ENCODE measurements around the gene AGBL1.

- TF ChIP-seq, protein P1, sequence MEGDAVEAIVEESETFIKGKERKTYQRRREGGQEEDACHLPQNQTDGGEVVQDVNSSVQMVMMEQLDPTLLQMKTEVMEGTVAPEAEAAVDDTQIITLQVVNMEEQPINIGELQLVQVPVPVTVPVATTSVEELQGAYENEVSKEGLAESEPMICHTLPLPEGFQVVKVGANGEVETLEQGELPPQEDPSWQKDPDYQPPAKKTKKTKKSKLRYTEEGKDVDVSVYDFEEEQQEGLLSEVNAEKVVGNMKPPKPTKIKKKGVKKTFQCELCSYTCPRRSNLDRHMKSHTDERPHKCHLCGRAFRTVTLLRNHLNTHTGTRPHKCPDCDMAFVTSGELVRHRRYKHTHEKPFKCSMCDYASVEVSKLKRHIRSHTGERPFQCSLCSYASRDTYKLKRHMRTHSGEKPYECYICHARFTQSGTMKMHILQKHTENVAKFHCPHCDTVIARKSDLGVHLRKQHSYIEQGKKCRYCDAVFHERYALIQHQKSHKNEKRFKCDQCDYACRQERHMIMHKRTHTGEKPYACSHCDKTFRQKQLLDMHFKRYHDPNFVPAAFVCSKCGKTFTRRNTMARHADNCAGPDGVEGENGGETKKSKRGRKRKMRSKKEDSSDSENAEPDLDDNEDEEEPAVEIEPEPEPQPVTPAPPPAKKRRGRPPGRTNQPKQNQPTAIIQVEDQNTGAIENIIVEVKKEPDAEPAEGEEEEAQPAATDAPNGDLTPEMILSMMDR (IDR thresholded peaks at IDR 0.05; ENCODE audit: insufficient read depth, low read depth, low read length) = no peak
- TF ChIP-seq EZH2 (IDR thresholded peaks at IDR 0.05; ENCODE audit: insufficient read depth, low read length) = no peak
Observed at GRCh38 chr15:86558252-86558651, 478.6 kb downstream of the AGBL1 start.
